Activated CD8-positive, alpha-beta memory T cell treated with anti-CD3 and anti-CD28 coated beads for 48 hours (primary cell): Measurements from ENCODE around the gene TMEM44.

Source experiments
- DNase-seq, 3 experiments: peaks; one replicate each; pipeline ENCODE4 v3.0.0-alpha.2; 2020; ENCODE audit warnings: low read depth in 2 of 3, low spot score in 2 of 3

Gene TMEM44

DNA sequence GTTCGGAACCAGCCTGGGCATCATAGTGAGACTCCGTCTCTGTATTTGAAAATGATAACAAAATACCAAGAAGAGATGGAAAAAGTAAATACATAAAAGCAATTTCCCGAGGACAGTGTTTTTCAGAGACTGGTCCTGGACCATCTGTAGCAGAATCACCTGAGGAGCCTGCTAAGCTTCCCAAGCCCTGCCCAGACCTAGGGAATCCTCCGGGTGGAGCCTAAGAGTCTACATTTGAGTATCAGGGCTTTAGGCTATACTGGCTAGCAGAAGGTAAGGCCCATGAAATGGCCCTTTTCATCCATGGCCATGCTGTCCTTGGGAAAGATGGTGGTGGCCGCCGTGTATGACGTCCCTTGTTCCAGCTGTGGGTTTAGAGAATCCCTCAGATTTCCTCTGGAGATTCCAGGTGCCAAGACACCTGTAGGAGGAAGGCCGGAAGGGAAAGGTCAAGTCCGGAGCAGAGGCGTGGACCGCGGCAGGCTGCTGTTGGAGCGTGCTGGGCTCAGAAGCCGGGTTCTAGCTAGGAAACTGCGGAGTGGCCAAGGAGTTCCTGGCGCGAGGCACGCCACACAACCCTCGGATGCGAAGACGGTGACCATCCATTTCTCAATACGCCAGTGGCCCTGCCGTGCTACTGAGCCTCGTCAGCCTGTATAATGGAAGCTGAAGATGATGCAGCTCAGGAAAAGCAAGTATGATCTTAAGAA lies 50.9 kb downstream of the TMEM44 start:
- DNase-seq: no peak

DNA sequence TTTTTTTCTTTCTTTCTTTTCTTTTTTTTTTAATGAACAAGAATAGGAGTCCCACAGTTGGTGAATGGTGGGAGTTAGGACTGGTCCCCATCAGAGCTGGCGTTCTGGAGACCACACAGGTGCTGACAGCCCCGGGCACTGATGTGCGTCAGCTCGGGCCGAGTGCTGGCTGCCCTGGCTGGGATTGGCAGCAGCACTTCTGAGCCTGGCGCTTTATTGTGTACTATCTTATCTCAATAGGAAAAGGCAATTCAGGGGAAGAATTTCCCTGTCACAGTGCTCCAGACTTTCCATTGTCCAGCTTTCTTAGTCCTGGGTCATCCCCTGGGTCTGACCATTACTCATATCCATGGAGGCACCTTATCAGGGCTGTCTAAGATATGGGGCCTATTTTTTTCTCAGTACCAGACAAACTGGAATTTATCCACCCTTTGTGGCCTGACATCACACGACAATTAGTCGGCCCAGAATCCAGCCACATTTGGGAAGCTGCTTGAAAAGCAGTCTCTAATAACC lies 54.1 kb downstream of the TMEM44 start:
- no peak for DNase-seq

- peak in 1 of 3 experiments; percentile 16 for DNase-seq
Measured at GRCh38 chr3:194577986-194578905, 55.0 kb downstream of the TMEM44 start.

GRCh38 chr3:194575484-194576210 lies 57.6 kb downstream of the TMEM44 start:
- DNase-seq: no peak

DNA sequence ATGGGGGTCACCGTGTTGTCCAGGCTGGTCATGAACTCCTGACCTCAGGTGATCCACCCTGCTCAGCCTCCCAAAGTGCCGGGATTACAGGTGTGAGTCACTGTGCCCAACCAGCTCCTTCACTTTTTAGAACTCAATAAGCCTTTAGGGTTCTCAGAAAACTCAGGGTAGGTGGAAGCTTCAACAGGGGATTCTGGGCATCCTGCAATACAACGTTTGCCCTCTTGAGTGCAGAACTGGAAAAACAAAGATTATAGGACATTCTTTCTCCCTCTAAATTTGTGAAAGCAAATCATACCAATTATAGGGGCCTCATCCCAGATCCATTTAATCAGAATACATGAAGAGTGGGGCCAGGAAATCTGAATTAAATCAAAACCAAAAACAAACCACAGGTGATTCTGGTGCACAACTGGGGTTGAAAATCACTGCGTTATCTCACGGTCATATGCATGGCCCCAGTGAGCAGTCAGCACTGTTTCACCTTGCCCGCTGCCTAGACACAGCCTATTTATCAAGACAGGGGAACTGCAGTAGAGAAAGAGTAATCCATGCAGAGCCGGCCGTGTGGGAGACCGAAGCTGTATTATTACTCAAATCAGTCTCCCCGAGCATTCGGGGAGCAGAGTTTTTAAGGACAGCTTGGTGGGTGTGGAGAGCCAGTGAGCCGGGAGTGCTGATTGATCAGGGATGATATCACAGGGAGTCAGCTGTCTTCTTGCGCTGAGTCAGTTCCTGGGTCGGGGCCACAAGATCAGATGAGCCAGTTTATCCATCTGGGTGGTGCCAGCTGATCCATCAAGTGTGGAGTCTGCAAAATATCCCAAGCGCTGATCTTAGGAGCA lies 58.4 kb downstream of the TMEM44 start:
- no peak for DNase-seq

DNA sequence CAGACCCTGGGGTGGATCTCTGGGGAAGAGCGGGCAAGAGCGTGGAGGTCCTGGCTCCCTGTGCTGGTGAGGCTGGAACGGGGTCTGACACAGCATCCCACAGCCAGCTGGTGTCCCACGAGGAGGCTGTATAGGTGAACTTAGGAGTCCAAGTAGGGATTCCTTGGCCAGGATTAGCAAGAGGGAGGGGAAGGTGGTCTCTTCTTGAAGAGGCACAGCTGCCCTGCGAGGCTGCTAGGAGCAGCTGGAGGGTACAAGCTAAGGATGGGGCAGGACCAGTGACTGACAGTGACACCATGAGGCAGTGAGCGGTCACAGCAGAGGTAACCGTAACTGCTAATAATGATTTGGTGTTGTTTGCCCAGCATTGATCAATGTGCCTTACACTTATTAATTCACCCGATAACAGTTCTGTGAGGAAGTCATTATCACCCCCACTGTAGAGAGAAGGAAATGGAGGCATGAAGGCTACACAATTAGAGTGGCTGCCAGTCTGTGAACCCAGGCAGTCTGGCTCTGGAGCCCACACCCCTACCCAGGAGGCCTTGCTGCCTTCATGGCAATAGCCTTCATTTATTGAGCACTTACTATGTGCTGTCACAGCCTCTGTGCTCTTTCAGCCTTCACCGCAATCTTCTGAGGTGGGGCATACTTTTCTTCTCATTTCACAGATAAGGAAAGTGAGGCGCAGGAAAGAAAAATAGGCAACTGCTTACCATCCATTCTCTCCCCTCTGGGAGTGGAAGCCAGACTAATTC lies 59.4 kb downstream of the TMEM44 start:
- peak in 1 of 3 experiments; percentile 7 for DNase-seq

GRCh38 chr3:194572944-194573491 lies 60.2 kb downstream of the TMEM44 start:
- DNase-seq: no peak

DNA sequence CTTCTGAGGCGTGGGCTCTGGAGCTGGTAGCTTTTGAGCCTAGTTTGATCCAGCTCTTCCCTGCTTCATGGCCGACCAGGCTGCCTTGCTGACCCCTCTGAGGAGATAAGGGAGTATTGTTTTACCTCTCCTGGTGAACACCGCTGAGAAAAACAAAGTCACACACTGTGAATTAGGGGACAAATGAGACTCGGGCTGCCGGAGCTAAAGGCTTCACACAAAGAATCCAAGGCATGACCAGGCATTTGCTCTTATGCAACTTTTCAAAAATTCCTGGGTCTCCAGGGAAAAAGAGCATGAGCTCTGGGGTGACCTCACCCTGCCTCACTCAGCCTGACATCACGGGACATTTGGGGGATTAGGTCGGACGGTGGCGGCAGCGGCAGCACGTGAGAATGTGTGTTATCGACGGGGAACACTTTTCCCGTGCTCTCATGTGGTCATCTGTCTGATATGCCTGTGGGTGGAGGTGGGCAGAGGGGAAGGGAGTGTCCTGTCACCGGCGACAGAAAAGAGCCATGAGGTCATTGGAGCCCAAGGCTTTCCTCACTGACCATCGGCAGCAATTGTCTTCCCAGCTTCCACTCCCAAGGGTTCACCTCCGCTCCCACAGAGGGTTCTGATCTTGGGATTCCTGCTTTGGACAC lies 61.0 kb downstream of the TMEM44 start:
- DNase-seq: no peak

- no peak for DNase-seq
Measured at GRCh38 chr3:194571491-194572142, 61.6 kb downstream of the TMEM44 start.

GRCh38 chr3:194570898-194571297 lies 62.3 kb downstream of the TMEM44 start:
- no peak for DNase-seq

- DNase-seq: no peak
Measured at GRCh38 chr3:194570235-194570634, 63.0 kb downstream of the TMEM44 start.

GRCh38 chr3:194569252-194569651 lies 64.0 kb downstream of the TMEM44 start:
- no peak for DNase-seq

DNA sequence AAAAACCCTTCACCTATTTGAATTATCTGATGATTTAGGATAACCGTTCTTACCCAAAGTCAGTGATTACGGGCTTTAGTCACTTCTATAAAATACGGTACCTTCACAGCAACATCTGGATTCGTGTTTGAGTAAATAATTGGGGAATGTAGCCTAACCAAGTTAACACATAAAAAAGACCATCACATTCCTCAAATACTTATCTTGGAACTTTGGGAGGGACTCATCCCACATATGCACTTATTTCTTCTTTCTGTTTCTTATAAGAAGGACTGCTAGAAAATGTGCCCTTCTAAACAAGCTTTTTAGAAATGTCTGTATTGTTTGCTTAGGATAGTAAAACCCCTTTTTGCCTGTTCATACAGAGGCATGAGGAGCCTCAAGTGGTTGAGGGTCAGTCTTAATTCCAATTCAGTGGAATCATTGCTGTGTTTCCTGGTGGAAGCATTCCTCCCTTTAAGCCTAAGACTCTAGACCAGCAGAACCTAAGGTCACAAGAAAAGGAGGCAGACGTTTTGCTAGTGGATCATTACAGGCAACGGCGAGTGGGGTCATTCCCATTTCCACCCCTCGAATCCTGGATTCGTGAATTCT lies 67.5 kb downstream of the TMEM44 start:
- no peak for DNase-seq

DNA sequence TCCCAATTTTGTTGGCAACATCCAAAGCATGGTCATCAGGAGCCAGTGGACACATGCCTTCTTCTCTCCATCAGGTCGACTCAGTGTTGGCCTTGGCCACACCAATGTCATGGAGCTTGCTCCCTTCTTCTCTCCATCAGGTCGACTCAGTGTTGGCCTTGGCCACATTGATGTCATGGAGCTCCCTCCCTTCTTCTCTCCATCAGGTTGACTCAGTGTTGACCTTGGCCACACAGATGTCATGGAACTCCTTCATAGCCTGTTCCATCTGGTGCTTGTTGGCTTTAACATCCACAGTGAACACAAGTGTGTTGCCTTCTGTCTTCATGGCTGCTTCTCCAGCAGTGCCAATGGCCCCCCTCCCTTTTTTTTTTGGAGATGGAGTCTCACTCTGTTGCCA lies 70.2 kb downstream of the TMEM44 start:
- DNase-seq: no peak

- DNase-seq: no peak
Measured at GRCh38 chr3:194561306-194561974, 71.8 kb downstream of the TMEM44 start.

DNA sequence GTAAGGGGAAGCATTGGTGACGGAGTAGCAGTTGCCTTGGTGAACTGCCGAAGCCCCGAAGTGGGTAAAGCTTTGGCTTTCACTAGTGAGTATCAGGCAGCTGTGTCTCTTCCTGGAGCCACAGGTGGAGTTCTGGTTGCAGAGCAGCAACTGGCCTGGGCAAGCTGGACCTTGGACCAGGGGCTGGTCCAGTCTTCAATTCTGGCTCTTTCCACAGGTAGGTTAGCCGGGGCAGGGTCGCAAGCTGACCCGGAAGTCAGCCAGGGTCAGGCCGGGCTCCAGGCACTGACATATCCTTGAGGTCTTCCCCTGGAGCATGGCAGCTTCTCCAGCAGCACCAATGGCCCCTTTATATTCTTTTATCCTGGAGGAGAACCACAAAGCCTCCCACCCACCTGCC lies 73.2 kb downstream of the TMEM44 start:
- no peak for DNase-seq

GRCh38 chr3:194559530-194559929 lies 73.7 kb downstream of the TMEM44 start:
- no peak for DNase-seq
